ENCODE data around the gene ACACB.

GRCh38 chr12:109173443-109174240 lies 57.3 kb downstream of the ACACB start:
- TF ChIP-seq CTCF (IDR thresholded peaks at IDR 0.05), result no peak
- TF ChIP-seq POLR2A (IDR thresholded peaks at IDR 0.05), result no peak

All from heart left ventricle (tissue), 13 donors.